Nephron (organoid): ENCODE data around the gene MACROD2.

ENCODE experiments used
- H3K27ac Mint-ChIP-seq, 3 experiments: 2 replicates each; pipeline ENCODE4 v1.8.0; 2020; ENCODE audit warnings: mixed read lengths in 3 of 3, mild to moderate bottlenecking in 2 of 3, moderate library complexity in 1 of 3
- H3K27me3 Mint-ChIP-seq: 2 replicates; pipeline ENCODE4 v1.8.0; 2021; ENCODE audit warnings: low read depth, mild to moderate bottlenecking, moderate library complexity, mixed read lengths
- H3K36me3 Mint-ChIP-seq: 2 replicates; pipeline ENCODE4 v1.8.0; 2020; ENCODE audit warnings: low read depth, mixed read lengths
- H3K4me1 Mint-ChIP-seq: 2 replicates; pipeline ENCODE4 v1.8.0; 2020; ENCODE audit warnings: mixed read lengths
- H3K4me3 Mint-ChIP-seq, 3 experiments: 2 replicates each; pipeline ENCODE4 v1.8.0; 2020; ENCODE audit warnings: mild to moderate bottlenecking in 3 of 3, mixed read lengths in 3 of 3, moderate library complexity in 2 of 3
- H3K9me3 Mint-ChIP-seq: 2 replicates; pipeline ENCODE4 v1.8.0; 2020; ENCODE audit warnings: mixed read lengths
- CTCF ChIP-seq, 3 experiments: fragments of 200-600 bp; sonication (generic); IDR thresholded peaks; one replicate each; pipeline ENCODE4 v1.5.0; 2021; ENCODE audit warnings: antibody characterized with exemption in 3 of 3; ENCODE audit not compliant: unreplicated experiment in 3 of 3

MACROD2 gene

GRCh38 chr20:14859627-14860026, 864.3 kb downstream of the MACROD2 start:
- no peaks in the 10 kb centered on the region for H3K36me3 Mint-ChIP-seq
- H3K4me3 Mint-ChIP-seq = no peak overlapping the region
- TF ChIP-seq CTCF (IDR thresholded peaks at IDR 0.05; ENCODE audit: unreplicated experiment in 3 of 3) = no peak
- H3K9me3 Mint-ChIP-seq = no peaks in the 10 kb centered on the region
- no peak overlapping the region for H3K27ac Mint-ChIP-seq
- H3K27me3 Mint-ChIP-seq = peaks cover 7% of the 10 kb centered on the region
- H3K4me1 Mint-ChIP-seq = peaks cover 15% of the 10 kb centered on the region

GRCh38 chr20:14860410-14860814, 865.1 kb downstream of the MACROD2 start:
- H3K4me3 Mint-ChIP-seq = no peak overlapping the region
- no peaks in the 10 kb centered on the region for H3K9me3 Mint-ChIP-seq
- no peak for TF ChIP-seq CTCF (IDR thresholded peaks at IDR 0.05; ENCODE audit: unreplicated experiment in 3 of 3)
- peak overlapping the region in 2 of 3 experiments; percentile 40 to 55 for H3K27ac Mint-ChIP-seq
- peaks cover 7% of the 10 kb centered on the region for H3K27me3 Mint-ChIP-seq
- no peaks in the 10 kb centered on the region for H3K36me3 Mint-ChIP-seq
- peaks cover 15% of the 10 kb centered on the region for H3K4me1 Mint-ChIP-seq

GRCh38 chr20:14861028-14861699, 865.8 kb downstream of the MACROD2 start:
- TF ChIP-seq CTCF (IDR thresholded peaks at IDR 0.05; ENCODE audit: unreplicated experiment in 3 of 3) = no peak
- H3K36me3 Mint-ChIP-seq = no peaks in the 10 kb centered on the region
- peaks cover 7% of the 10 kb centered on the region for H3K27me3 Mint-ChIP-seq
- peak overlapping the region in 1 of 3 experiments; percentile 55 for H3K27ac Mint-ChIP-seq
- no peaks in the 10 kb centered on the region for H3K9me3 Mint-ChIP-seq
- H3K4me3 Mint-ChIP-seq = no peak overlapping the region
- H3K4me1 Mint-ChIP-seq = peaks cover 21% of the 10 kb centered on the region

- no peak for TF ChIP-seq CTCF (IDR thresholded peaks at IDR 0.05; ENCODE audit: unreplicated experiment in 3 of 3)
- Mint-ChIP-seq H3K9me3 (no peaks in the 10 kb centered on the region), H3K27ac (peak overlapping the region in 2 of 3 experiments; percentile 32 to 38)
These were observed 869.9 kb downstream of the MACROD2 start for GRCh38 chr20:14865169-14865568.

GRCh38 chr20:14865731-14866130, 870.4 kb downstream of the MACROD2 start:
- peaks cover 14% of the 10 kb centered on the region for H3K4me1 Mint-ChIP-seq
- H3K9me3 Mint-ChIP-seq = no peaks in the 10 kb centered on the region
- peaks cover 4% of the 10 kb centered on the region for H3K27me3 Mint-ChIP-seq
- no peak overlapping the region for H3K4me3 Mint-ChIP-seq
- TF ChIP-seq CTCF (IDR thresholded peaks at IDR 0.05; ENCODE audit: unreplicated experiment in 3 of 3) = no peak
- no peaks in the 10 kb centered on the region for H3K36me3 Mint-ChIP-seq
- peak overlapping the region in 2 of 3 experiments; percentile 46 to 64 for H3K27ac Mint-ChIP-seq

More at GRCh38 chr20:14865169-14865568, 869.9 kb downstream of the MACROD2 start:
- Mint-ChIP-seq H3K36me3 (no peaks in the 10 kb centered on the region), H3K4me1 (peaks cover 20% of the 10 kb centered on the region), H3K27me3 (peaks cover 7% of the 10 kb centered on the region), H3K4me3 (no peak overlapping the region)
